HEK293 (cell line): ENCODE data around the gene TMEM86A.
"Not testable (repeated sequence)": the region's sequence is repeated elsewhere in the genome, so short reads cannot be mapped to it uniquely, and the experiment has no call there.

ENCODE experiments used
- CTCF ChIA-PET: fragments of 350-600 bp; formaldehyde crosslinking; extraction: SDS; loops from one replicate; lab custom pipeline; 2021; ENCODE audit warnings: antibody characterized with exemption; lab: Yijun Ruan, JAX
- POLR2A ChIA-PET: fragments of 300-600 bp; formaldehyde crosslinking; extraction: SDS; loops from one replicate; lab custom pipeline; 2020; ENCODE audit warnings: antibody characterized with exemption, inconsistent platforms; lab: Yijun Ruan, JAX
- H3K27ac ChIP-seq: fragments of 200-500 bp; sonication (Bioruptor generic); 2 replicates; pipeline ENCODE4 v1.5.1; 2014; ENCODE audit warnings: low read depth, low read length, control low read depth, inconsistent platforms; ENCODE audit errors: extremely low read depth
- H3K36me3 ChIP-seq, 2 experiments: fragments of 200-500 bp in 1 of 2; sonication (Bioruptor generic) in 1 of 2; 1 replicate in 1 of 2; 2 replicates in 1 of 2; pipeline ENCODE4 v1.5.1; 2014 to 2017; ENCODE audit warnings: inconsistent platforms in 2 of 2, low read length in 2 of 2; ENCODE audit not compliant: control insufficient read depth in 2 of 2, insufficient read depth in 1 of 2
- H3K4me1 ChIP-seq: fragments of 200-500 bp; sonication (Bioruptor generic); 2 replicates; pipeline ENCODE4 v1.5.1; 2014; ENCODE audit warnings: mild to moderate bottlenecking, low read length, inconsistent platforms; ENCODE audit not compliant: control insufficient read depth, insufficient read depth
- H3K4me3 ChIP-seq: 2 replicates; pipeline ENCODE4 v1.5.1; 2011; ENCODE audit warnings: low read depth, mild to moderate bottlenecking, control low read depth, low read length, moderate library complexity
- H3K9me3 ChIP-seq: fragments of 200-500 bp; sonication (Bioruptor generic); 2 replicates; pipeline ENCODE4 v1.5.1; 2014; ENCODE audit warnings: low read depth, low read length, inconsistent platforms; ENCODE audit not compliant: control insufficient read depth, insufficient read depth
- MZF1 ChIP-seq: fragments of 450-650 bp; formaldehyde crosslinking; IDR thresholded peaks from 2 replicates; pipeline ENCODE4 v1.5.1; 2017; ENCODE audit warnings: missing biosample characterization, missing genetic modification characterization, borderline replicate concordance
- ZBTB1 ChIP-seq: fragments of 450-650 bp; formaldehyde crosslinking; IDR thresholded peaks from 2 replicates; pipeline ENCODE4 v1.5.1; 2016; ENCODE audit warnings: missing biosample characterization, missing genetic modification characterization
- ZNF169 ChIP-seq: fragments of 450-650 bp; formaldehyde crosslinking; IDR thresholded peaks from 2 replicates; pipeline ENCODE4 v1.5.1; 2016; ENCODE audit warnings: missing biosample characterization, missing genetic modification characterization
- ZNF23 ChIP-seq: fragments of 450-650 bp; formaldehyde crosslinking; IDR thresholded peaks from 2 replicates; pipeline ENCODE4 v1.5.1; 2016; ENCODE audit warnings: missing biosample characterization, missing genetic modification characterization, borderline replicate concordance
- ZNF335 ChIP-seq: fragments of 450-650 bp; formaldehyde crosslinking; conservative IDR thresholded peaks from 2 replicates; pipeline ENCODE4 v1.5.1; 2016; ENCODE audit warnings: missing biosample characterization, missing genetic modification characterization
- ZNF391 ChIP-seq: fragments of 450-650 bp; formaldehyde crosslinking; IDR thresholded peaks from 2 replicates; pipeline ENCODE4 v1.5.1; 2016; ENCODE audit warnings: low read depth, missing biosample characterization, missing genetic modification characterization, borderline replicate concordance
- ZNF521 ChIP-seq: fragments of 450-650 bp; formaldehyde crosslinking; IDR thresholded peaks from 2 replicates; pipeline ENCODE4 v1.5.1; 2017; ENCODE audit warnings: missing biosample characterization, mild to moderate bottlenecking, missing genetic modification characterization
- ZNF610 ChIP-seq: fragments of 450-650 bp; formaldehyde crosslinking; IDR thresholded peaks from 2 replicates; pipeline ENCODE4 v1.5.1; 2016; ENCODE audit warnings: missing biosample characterization, missing genetic modification characterization, borderline replicate concordance
- ZNF792 ChIP-seq: fragments of 450-650 bp; formaldehyde crosslinking; IDR thresholded peaks from 2 replicates; pipeline ENCODE4 v1.5.1; 2016; ENCODE audit warnings: missing biosample characterization, missing genetic modification characterization
- ZNF843 ChIP-seq: fragments of 450-650 bp; formaldehyde crosslinking; IDR thresholded peaks from 2 replicates; pipeline ENCODE4 v1.5.1; 2016; ENCODE audit warnings: missing biosample characterization, missing genetic modification characterization
- TF ChIP-seq, protein P1 (sequence below): fragments of 450-650 bp; IDR thresholded peaks from 2 replicates; pipeline ENCODE4 v1.5.1; 2018; ENCODE audit warnings: missing biosample characterization, missing genetic modification characterization
- TF ChIP-seq, protein P2 (sequence below): fragments of 450-650 bp; formaldehyde crosslinking; IDR thresholded peaks from 2 replicates; pipeline ENCODE4 v1.5.1; 2016; ENCODE audit warnings: missing biosample characterization, missing genetic modification characterization
- TF ChIP-seq, protein P3 (sequence below): fragments of 450-650 bp; formaldehyde crosslinking; IDR thresholded peaks from 2 replicates; pipeline ENCODE4 v1.5.1; 2016; ENCODE audit warnings: missing biosample characterization, missing genetic modification characterization, low read depth

TMEM86A gene

DNA sequence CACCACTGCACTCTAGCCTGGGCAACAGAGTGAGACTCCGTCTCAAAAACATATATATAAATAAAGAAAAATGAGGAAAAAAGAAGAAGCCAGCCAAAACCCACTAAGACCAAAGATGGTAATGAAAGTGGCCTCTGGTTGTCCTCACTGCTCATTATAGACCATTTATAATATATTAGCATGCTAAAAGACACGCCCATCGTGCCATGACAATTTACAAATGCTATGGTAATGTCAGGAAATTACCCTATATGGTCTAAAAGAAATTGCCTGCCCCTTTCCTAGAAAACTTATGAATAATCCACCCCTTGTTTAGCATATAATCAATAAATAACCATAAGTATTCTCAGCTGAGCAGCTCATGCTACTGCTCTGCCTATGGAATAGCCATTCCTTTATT is 16.1 kb upstream of the TMEM86A start:
- TF ChIP-seq ZNF792 (tag by site-specific recombination) = no peak
- TF ChIP-seq ZNF843 (tag by site-specific recombination) = no peak
- TF ChIP-seq ZNF391 (tag by site-specific recombination) = no peak
- TF ChIP-seq MZF1 (tag by site-specific recombination) = no peak
- no peak for TF ChIP-seq ZNF610 (tag by site-specific recombination)
- TF ChIP-seq ZNF335 = no peak
- TF ChIP-seq, all 188 proteins: peak for 0
- Histone ChIP-seq H3K9me3 (no peaks in the 10 kb centered on the region), H3K4me3 (no peak overlapping the region), H3K36me3 (no peaks in the 10 kb centered on the region), H3K4me1 (no peaks in the 10 kb centered on the region), H3K27ac (no peak overlapping the region)
- CTCF ChIA-PET = interaction anchor here (1.1 kb wide), 1 partner anchor 31 kb away, joined by 5 read pairs; no protein-coding TSS in a partner anchor
- POLR2A ChIA-PET = no interaction called here

DNA sequence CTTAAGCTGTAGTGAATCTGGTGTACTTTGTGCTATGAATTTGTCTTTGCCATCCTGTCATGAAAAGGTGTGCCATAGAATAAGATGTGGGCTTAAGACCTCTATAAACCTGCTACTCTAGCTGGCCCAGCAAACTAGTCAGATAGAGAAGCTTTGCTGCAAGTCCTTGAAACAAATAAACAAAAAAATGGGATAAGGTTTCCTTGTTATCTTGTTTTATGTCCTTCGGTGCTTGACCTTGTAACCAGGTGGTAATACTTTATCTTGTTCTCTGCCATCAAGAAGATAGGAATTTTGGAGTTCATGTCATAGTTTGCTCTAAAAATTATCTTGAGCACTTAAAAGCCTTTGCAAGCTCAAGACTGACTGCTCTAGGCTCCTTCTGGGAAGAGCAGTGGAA is 14.3 kb upstream of the TMEM86A start:
- Histone ChIP-seq H3K4me3 (no peak overlapping the region), H3K36me3 (no peaks in the 10 kb centered on the region), H3K27ac (no peak overlapping the region), H3K4me1 (no peaks in the 10 kb centered on the region), H3K9me3 (no peaks in the 10 kb centered on the region)
- CTCF ChIA-PET = interaction anchor here (0.6 to 1.4 kb wide), 2 partner anchors 47 to 127 kb away, joined by 3 to 4 read pairs; no protein-coding TSS in a partner anchor
- POLR2A ChIA-PET = no interaction called here
- TF ChIP-seq ZNF169 (tag by site-specific recombination) = no peak
- no peak for TF ChIP-seq ZBTB1
- TF ChIP-seq ZNF521 (tag by site-specific recombination) = no peak
- TF ChIP-seq ZNF843 (tag by site-specific recombination) = no peak

DNA sequence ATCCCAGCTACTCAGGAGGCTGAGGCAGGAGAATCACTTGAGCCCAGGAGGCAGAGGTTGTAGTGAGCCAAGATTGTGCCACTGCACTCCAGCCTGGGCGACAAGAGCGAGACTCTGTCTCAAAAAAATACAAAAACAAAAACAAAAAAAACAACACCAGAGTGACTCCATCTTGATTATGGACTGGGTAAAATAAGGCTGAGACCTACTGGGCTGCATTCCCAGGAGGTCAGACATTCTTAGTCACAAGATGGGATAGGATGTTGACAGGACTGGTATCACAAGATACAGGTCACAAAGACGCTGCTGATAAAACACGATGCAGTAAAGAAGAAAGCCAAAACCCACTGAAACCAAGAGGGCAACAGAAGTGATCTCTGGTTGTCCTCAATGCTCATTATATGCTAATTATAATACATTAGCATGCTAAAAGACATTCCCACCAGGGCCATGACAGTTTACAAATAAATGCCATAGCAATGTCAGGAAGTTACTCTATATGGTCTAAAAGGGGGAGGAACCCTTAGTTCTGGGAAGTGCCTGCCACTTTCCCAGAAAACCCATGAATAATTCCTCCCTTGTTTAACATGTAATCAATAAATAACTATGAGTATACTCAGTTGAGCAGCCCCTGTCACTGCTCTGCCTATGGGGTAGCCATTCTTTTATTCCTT is 7.0 kb upstream of the TMEM86A start:
- POLR2A ChIA-PET, H3K36me3 ChIP-seq, H3K27ac ChIP-seq, H3K4me1 ChIP-seq, H3K4me3 ChIP-seq, H3K9me3 ChIP-seq: not testable (repeated sequence)
- CTCF ChIA-PET = interaction anchor here (0.5 kb wide), 1 partner anchor 84 kb away, joined by 3 read pairs; no protein-coding TSS in a partner anchor

DNA sequence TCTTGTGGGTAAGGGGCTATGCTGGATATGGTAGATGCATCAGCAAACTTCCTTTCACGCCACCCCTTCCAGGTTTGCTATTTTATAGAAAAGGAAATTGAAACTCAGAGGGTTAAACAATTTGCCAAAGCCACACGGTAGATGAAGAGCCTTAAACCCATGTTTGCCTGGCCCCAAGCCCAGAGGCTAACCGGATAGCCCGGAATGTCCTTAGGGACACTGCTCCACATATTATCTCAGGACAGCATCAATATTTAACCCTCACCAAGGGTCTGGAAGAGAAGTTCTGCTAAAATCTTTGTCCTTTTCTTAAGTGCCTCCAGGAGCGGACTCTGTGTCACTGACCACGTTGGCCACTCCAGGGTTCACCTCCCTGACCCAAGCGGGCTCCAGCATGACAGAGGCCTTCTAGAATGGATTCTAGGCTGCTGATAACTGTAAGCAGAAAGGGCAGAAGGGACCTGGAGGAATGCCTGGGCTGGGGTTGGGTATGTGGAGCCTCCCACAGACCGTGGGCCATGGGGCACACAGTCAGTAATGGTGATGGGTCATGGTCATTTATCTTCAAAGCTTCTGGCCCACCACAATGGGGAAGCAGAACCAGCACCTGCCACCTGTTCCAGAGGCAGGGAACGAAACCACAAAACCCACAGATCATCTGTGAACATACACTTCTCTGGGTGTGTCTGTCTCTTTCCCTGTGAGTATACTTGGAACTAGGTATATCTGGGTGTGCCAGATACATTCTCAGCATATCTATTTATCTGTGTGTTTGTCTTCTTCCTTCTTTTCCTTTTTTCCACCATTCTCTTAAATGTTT is 5.4 kb upstream of the TMEM86A start:
- Histone ChIP-seq H3K9me3 (no peaks in the 10 kb centered on the region), H3K36me3 (no peaks in the 10 kb centered on the region), H3K27ac (no peak overlapping the region), H3K4me3 (no peak overlapping the region), H3K4me1 (no peaks in the 10 kb centered on the region)
- ChIA-PET CTCF (no interaction called here), POLR2A (no interaction called here)
- TF ChIP-seq, protein P1, sequence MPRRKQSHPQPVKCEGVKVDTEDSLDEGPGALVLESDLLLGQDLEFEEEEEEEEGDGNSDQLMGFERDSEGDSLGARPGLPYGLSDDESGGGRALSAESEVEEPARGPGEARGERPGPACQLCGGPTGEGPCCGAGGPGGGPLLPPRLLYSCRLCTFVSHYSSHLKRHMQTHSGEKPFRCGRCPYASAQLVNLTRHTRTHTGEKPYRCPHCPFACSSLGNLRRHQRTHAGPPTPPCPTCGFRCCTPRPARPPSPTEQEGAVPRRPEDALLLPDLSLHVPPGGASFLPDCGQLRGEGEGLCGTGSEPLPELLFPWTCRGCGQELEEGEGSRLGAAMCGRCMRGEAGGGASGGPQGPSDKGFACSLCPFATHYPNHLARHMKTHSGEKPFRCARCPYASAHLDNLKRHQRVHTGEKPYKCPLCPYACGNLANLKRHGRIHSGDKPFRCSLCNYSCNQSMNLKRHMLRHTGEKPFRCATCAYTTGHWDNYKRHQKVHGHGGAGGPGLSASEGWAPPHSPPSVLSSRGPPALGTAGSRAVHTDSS = no peak
- TF ChIP-seq, protein P2, sequence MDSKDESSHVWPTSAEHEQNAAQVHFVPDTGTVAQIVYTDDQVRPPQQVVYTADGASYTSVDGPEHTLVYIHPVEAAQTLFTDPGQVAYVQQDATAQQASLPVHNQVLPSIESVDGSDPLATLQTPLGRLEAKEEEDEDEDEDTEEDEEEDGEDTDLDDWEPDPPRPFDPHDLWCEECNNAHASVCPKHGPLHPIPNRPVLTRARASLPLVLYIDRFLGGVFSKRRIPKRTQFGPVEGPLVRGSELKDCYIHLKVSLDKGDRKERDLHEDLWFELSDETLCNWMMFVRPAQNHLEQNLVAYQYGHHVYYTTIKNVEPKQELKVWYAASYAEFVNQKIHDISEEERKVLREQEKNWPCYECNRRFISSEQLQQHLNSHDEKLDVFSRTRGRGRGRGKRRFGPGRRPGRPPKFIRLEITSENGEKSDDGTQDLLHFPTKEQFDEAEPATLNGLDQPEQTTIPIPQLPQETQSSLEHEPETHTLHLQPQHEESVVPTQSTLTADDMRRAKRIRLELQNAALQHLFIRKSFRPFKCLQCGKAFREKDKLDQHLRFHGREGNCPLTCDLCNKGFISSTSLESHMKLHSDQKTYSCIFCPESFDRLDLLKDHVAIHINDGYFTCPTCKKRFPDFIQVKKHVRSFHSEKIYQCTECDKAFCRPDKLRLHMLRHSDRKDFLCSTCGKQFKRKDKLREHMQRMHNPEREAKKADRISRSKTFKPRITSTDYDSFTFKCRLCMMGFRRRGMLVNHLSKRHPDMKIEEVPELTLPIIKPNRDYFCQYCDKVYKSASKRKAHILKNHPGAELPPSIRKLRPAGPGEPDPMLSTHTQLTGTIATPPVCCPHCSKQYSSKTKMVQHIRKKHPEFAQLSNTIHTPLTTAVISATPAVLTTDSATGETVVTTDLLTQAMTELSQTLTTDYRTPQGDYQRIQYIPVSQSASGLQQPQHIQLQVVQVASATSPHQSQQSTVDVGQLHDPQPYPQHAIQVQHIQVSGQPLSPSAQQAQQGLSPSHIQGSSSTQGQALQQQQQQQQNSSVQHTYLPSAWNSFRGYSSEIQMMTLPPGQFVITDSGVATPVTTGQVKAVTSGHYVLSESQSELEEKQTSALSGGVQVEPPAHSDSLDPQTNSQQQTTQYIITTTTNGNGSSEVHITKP (tag by site-specific recombination) = no peak
- TF ChIP-seq, protein P3, sequence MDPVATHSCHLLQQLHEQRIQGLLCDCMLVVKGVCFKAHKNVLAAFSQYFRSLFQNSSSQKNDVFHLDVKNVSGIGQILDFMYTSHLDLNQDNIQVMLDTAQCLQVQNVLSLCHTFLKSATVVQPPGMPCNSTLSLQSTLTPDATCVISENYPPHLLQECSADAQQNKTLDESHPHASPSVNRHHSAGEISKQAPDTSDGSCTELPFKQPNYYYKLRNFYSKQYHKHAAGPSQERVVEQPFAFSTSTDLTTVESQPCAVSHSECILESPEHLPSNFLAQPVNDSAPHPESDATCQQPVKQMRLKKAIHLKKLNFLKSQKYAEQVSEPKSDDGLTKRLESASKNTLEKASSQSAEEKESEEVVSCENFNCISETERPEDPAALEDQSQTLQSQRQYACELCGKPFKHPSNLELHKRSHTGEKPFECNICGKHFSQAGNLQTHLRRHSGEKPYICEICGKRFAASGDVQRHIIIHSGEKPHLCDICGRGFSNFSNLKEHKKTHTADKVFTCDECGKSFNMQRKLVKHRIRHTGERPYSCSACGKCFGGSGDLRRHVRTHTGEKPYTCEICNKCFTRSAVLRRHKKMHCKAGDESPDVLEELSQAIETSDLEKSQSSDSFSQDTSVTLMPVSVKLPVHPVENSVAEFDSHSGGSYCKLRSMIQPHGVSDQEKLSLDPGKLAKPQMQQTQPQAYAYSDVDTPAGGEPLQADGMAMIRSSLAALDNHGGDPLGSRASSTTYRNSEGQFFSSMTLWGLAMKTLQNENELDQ = no peak
- no peak for TF ChIP-seq ZNF23 (tag by site-specific recombination)
- TF ChIP-seq ZNF521 (tag by site-specific recombination) = no peak
